HCT116 (cell line): ENCODE data around the gene HOXC12. TPM values are rescaled to one million over a fixed set of nuclear protein-coding genes. Genes with fewer than 3 reads are reported as not detected.

Source experiments
- ATAC-seq: fragments of 200-7000 bp; cut with Tn5 transposase; 2 replicates; pipeline ENCODE4 v1.9.1; 2020; ENCODE audit warnings: mild to moderate bottlenecking, moderate library complexity
- BruUV-seq: library from RNA; stranded (reverse); fragments of 400-500 nt; replicated peaks from 2 replicates; lab custom pipeline; 2021; lab: Mats Ljungman, UMichigan
- CTCF ChIA-PET: fragments of 300-600 bp; sonication (Branson Sonifier 250); formaldehyde crosslinking; loops from one replicate; lab custom pipeline; 2021; ENCODE audit warnings: antibody characterized with exemption; lab: Charles Lee
- POLR2A ChIA-PET: fragments of 300-600, 350-600 bp; sonication (Branson Sonifier 250); formaldehyde crosslinking; loops from one replicate; lab custom pipeline; 2021; ENCODE audit warnings: antibody characterized with exemption; lab: Charles Lee
- RAD21 ChIA-PET, 2 experiments: fragments of 300-600 bp; sonication (Branson Sonifier 250); formaldehyde crosslinking; loops; one replicate each; lab custom pipeline; 2023; ENCODE audit warnings: low total read pairs in 2 of 2; ENCODE audit not compliant: uncharacterized antibody in 2 of 2, unreplicated experiment in 2 of 2, low non-redundant PET in 1 of 2; lab: Charles Lee
- DNase-seq: peaks from one replicate; pipeline ENCODE4 v3.0.0-alpha.2; 2010; ENCODE audit warnings: low read depth, low spot score
- H2AFZ ChIP-seq: fragments of 200-600 bp; shearing (Covaris generic), sonication (generic); 2 replicates; pipeline ENCODE4 v1.6.1; 2017; ENCODE audit warnings: low read depth, mixed run types, mixed read lengths, antibody characterized with exemption, low read length; ENCODE audit not compliant: poor library complexity, severe bottlenecking
- H3K27ac ChIP-seq: 2 replicates; pipeline ENCODE4 v1.5.1; 2012; ENCODE audit warnings: low read depth, low read length
- H3K27me3 ChIP-seq: fragments of 200-600 bp; sonication (generic); 2 replicates; pipeline ENCODE4 v1.6.1; 2016; ENCODE audit warnings: mixed run types, low read length, mixed read lengths; ENCODE audit not compliant: insufficient read depth
- H3K36me3 ChIP-seq, 2 experiments: fragments of 200-500 bp in 1 of 2; fragments of 200-600 bp in 1 of 2; sonication (Bioruptor generic) in 1 of 2; sonication (generic) in 1 of 2; 2 replicates each; pipeline versions ENCODE4 v1.5.1 to v1.6.1; 2014 to 2016; ENCODE audit warnings: low read length in 2 of 2, inconsistent platforms in 1 of 2, mixed read lengths in 1 of 2, mixed run types in 1 of 2; ENCODE audit not compliant: insufficient read depth in 2 of 2, control insufficient read depth in 1 of 2
- H3K4me1 ChIP-seq, 2 experiments: fragments of 200-600 bp in 1 of 2; sonication (generic) in 1 of 2; 2 replicates each; pipeline versions ENCODE4 v1.5.1 to v1.6.1; 2012 to 2017; ENCODE audit warnings: low read length in 2 of 2, inconsistent platforms in 1 of 2, mild to moderate bottlenecking in 1 of 2, mixed read lengths in 1 of 2, mixed run types in 1 of 2, moderate library complexity in 1 of 2; ENCODE audit not compliant: insufficient read depth in 2 of 2, control insufficient read depth in 1 of 2
- H3K4me2 ChIP-seq: fragments of 200-600 bp; sonication (generic); 2 replicates; pipeline ENCODE4 v1.6.1; 2017; ENCODE audit warnings: mixed run types, low read length, mixed read lengths
- H3K4me3 ChIP-seq, 2 experiments: fragments of 200-600 bp in 1 of 2; sonication (generic) in 1 of 2; replicated peaks in 1 of 2; 2 replicates each; pipeline ENCODE4 v1.5.1; 2011 to 2016; ENCODE audit warnings: low read length in 2 of 2, control low read depth in 1 of 2, low read depth in 1 of 2, mild to moderate bottlenecking in 1 of 2, mixed read lengths in 1 of 2, mixed run types in 1 of 2
- H3K79me2 ChIP-seq: fragments of 200-600 bp; sonication (generic); 2 replicates; pipeline ENCODE4 v1.6.1; 2017; ENCODE audit warnings: mild to moderate bottlenecking, mixed run types, low read length, moderate library complexity, mixed read lengths; ENCODE audit not compliant: insufficient read depth
- H3K9ac ChIP-seq: fragments of 200-600 bp; sonication (generic); 2 replicates; pipeline ENCODE4 v1.6.1; 2016; ENCODE audit warnings: low read length, mixed read lengths
- H3K9me2 ChIP-seq: fragments of 200-600 bp; sonication (generic), shearing (Covaris generic); 2 replicates; pipeline ENCODE4 v1.6.1; 2017; ENCODE audit warnings: mixed run types, mild to moderate bottlenecking, moderate library complexity; ENCODE audit not compliant: insufficient read depth
- H3K9me3 ChIP-seq, 2 experiments: fragments of 200-500 bp in 1 of 2; fragments of 200-600 bp in 1 of 2; sonication (Bioruptor generic) in 1 of 2; sonication (generic) in 1 of 2; 2 replicates each; pipeline ENCODE4 v1.6.1; 2014 to 2017; ENCODE audit warnings: low read length in 2 of 2, mixed read lengths in 2 of 2, inconsistent platforms in 1 of 2, low read depth in 1 of 2, mild to moderate bottlenecking in 1 of 2, mixed run types in 1 of 2, moderate library complexity in 1 of 2; ENCODE audit not compliant: control insufficient read depth in 1 of 2, insufficient read depth in 1 of 2
- H4K20me1 ChIP-seq: fragments of 200-600 bp; sonication (generic), shearing (Covaris generic); 2 replicates; pipeline ENCODE4 v1.6.1; 2017; ENCODE audit warnings: mixed run types, mild to moderate bottlenecking, moderate library complexity; ENCODE audit not compliant: insufficient read depth
- ATF3 ChIP-seq: IDR thresholded peaks from 2 replicates; pipeline ENCODE4 v1.6.1; 2012
- CBX3 ChIP-seq: IDR thresholded peaks from 2 replicates; pipeline ENCODE4 v1.6.1; 2012; ENCODE audit warnings: low read depth
- CEBPB ChIP-seq: IDR thresholded peaks from 2 replicates; pipeline ENCODE4 v1.6.1; 2012; ENCODE audit warnings: low read depth
- CTCF ChIP-seq, 3 experiments: fragments of 200-600 bp in 1 of 3; sonication (generic) in 1 of 3; IDR thresholded peaks in 2 of 3; conservative IDR thresholded peaks in 1 of 3; 2 replicates each; pipeline ENCODE4 v1.5.1; 2012 to 2017; ENCODE audit warnings: low read depth in 2 of 3, low read length in 2 of 3, antibody characterized with exemption in 1 of 3, borderline replicate concordance in 1 of 3, control low read depth in 1 of 3, mild to moderate bottlenecking in 1 of 3, mixed read lengths in 1 of 3, mixed run types in 1 of 3, moderate library complexity in 1 of 3; ENCODE audit not compliant: insufficient read depth in 1 of 3
- EGR1 ChIP-seq: IDR thresholded peaks from 2 replicates; pipeline ENCODE4 v1.6.1; 2012; ENCODE audit warnings: low read depth
- ELF1 ChIP-seq: IDR thresholded peaks from 2 replicates; pipeline ENCODE4 v1.6.1; 2012; ENCODE audit warnings: low read depth, borderline replicate concordance
- EZH2phosphoT487 ChIP-seq: fragments of 200-600 bp; IDR thresholded peaks from 2 replicates; pipeline ENCODE4 v1.6.1; 2018; ENCODE audit warnings: antibody characterized with exemption, borderline replicate concordance
- FOSL1 ChIP-seq: IDR thresholded peaks from 2 replicates; pipeline ENCODE4 v1.6.1; 2012; ENCODE audit warnings: low read depth
- JUND ChIP-seq: IDR thresholded peaks from 2 replicates; pipeline ENCODE4 v1.6.1; 2012
- POLR2A ChIP-seq: IDR thresholded peaks from 2 replicates; pipeline ENCODE4 v1.7.0; 2011; ENCODE audit warnings: borderline replicate concordance; ENCODE audit not compliant: insufficient read depth, insufficient read length; ENCODE audit errors: extremely low read depth
- RAD21 ChIP-seq: IDR thresholded peaks from 2 replicates; pipeline ENCODE4 v1.6.1; 2012; ENCODE audit warnings: low read depth, mild to moderate bottlenecking
- SIN3A ChIP-seq: IDR thresholded peaks from 2 replicates; pipeline ENCODE4 v1.6.1; 2012; ENCODE audit warnings: low read depth
- SP1 ChIP-seq: IDR thresholded peaks from 2 replicates; pipeline ENCODE4 v1.6.1; 2012; ENCODE audit warnings: low read depth
- SRF ChIP-seq: IDR thresholded peaks from 2 replicates; pipeline ENCODE4 v1.6.1; 2012; ENCODE audit warnings: low read depth
- TCF7L2 ChIP-seq: IDR thresholded peaks from 2 replicates; pipeline ENCODE4 v1.7.0; 2011; ENCODE audit warnings: borderline replicate concordance, inconsistent platforms; ENCODE audit not compliant: insufficient read depth, insufficient read length; ENCODE audit errors: extremely low read depth
- YY1 ChIP-seq: IDR thresholded peaks from 2 replicates; pipeline ENCODE4 v1.6.1; 2011; ENCODE audit warnings: low read length, low read depth, moderate library complexity, mild to moderate bottlenecking; ENCODE audit not compliant: insufficient replicate concordance; ENCODE audit errors: extremely low read depth
- intact Hi-C: fragments of 100-400 bp; cut with micrococcal nuclease; formaldehyde crosslinking; loops from 2 replicates; pipeline ENCODE4 v1.10.0; 2022
- total RNA-seq: library from RNA; stranded (reverse); gene quantifications from one replicate; pipeline ENCODE4 v1.2.1, GENCODE V29; 2021; ENCODE audit not compliant: unreplicated experiment
- TF ChIP-seq, protein P1 (sequence below): IDR thresholded peaks from 2 replicates; pipeline ENCODE4 v1.6.1; 2012; ENCODE audit warnings: low read depth
- TF ChIP-seq, protein P2 (sequence below): IDR thresholded peaks from 2 replicates; pipeline ENCODE4 v1.6.1; 2011; ENCODE audit warnings: mild to moderate bottlenecking, low read length, moderate library complexity; ENCODE audit not compliant: insufficient replicate concordance; ENCODE audit errors: extremely low read depth
- TF ChIP-seq, protein P3 (sequence below): IDR thresholded peaks from 2 replicates; pipeline ENCODE4 v1.6.1; 2012

Gene HOXC12
- total RNA-seq, 1 experiment from 2014 or later, result not detected

GRCh38 chr12:54004841-54005530 is 50.3 kb downstream of the HOXC12 start:
- Histone ChIP-seq H3K36me3 (peaks cover 0 to 6% of the 10 kb centered on the region in 2 experiments; a peak in 1 of 4 replicates), H3K27me3 (no peaks in the 10 kb centered on the region), H3K4me2 (no peak overlapping the region), H3K27ac (no peak overlapping the region), H2AFZ (no peak overlapping the region), H3K9me2 (no peaks in the 10 kb centered on the region), H3K9ac (no peak overlapping the region), H3K4me3 (no peak overlapping the region), H3K4me1 (peaks cover 5 to 19% of the 10 kb centered on the region in 2 experiments), H3K79me2 (peaks cover 17% of the 10 kb centered on the region), H3K9me3 (no peaks in the 10 kb centered on the region), H4K20me1 (no peaks in the 10 kb centered on the region)
- no peak for DNase-seq
- no TSS peak for BruUV-seq
- POLR2A ChIA-PET, result no interaction called here
- CTCF ChIA-PET, result interaction anchor here (1.0 to 3.5 kb wide), 11 partner anchors 13 to 250 kb away, joined by 3 to 68 read pairs (median 8); partner anchors contain the start of gene HOXC10
- ATAC-seq, result no peak
- intact Hi-C loops, result no loop called here
- TF ChIP-seq CEBPB, result no peak
- TF ChIP-seq ATF3, result no peak
- TF ChIP-seq YY1, result no peak
- TF ChIP-seq, protein P1, sequence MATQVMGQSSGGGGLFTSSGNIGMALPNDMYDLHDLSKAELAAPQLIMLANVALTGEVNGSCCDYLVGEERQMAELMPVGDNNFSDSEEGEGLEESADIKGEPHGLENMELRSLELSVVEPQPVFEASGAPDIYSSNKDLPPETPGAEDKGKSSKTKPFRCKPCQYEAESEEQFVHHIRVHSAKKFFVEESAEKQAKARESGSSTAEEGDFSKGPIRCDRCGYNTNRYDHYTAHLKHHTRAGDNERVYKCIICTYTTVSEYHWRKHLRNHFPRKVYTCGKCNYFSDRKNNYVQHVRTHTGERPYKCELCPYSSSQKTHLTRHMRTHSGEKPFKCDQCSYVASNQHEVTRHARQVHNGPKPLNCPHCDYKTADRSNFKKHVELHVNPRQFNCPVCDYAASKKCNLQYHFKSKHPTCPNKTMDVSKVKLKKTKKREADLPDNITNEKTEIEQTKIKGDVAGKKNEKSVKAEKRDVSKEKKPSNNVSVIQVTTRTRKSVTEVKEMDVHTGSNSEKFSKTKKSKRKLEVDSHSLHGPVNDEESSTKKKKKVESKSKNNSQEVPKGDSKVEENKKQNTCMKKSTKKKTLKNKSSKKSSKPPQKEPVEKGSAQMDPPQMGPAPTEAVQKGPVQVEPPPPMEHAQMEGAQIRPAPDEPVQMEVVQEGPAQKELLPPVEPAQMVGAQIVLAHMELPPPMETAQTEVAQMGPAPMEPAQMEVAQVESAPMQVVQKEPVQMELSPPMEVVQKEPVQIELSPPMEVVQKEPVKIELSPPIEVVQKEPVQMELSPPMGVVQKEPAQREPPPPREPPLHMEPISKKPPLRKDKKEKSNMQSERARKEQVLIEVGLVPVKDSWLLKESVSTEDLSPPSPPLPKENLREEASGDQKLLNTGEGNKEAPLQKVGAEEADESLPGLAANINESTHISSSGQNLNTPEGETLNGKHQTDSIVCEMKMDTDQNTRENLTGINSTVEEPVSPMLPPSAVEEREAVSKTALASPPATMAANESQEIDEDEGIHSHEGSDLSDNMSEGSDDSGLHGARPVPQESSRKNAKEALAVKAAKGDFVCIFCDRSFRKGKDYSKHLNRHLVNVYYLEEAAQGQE, result no peak
- TF ChIP-seq CTCF (IDR thresholded peaks at IDR 0.05 in 2 of 3, conservative IDR thresholded peaks at IDR 0.05 in 1 of 3; ENCODE audit: borderline replicate concordance in 1 of 3, insufficient read depth in 1 of 3, low read depth in 2 of 3, low read length in 2 of 3), result no peak
- TF ChIP-seq EZH2phosphoT487, result no peak
- no peak for TF ChIP-seq POLR2A
- no peak for TF ChIP-seq SIN3A
- TF ChIP-seq, protein P2, sequence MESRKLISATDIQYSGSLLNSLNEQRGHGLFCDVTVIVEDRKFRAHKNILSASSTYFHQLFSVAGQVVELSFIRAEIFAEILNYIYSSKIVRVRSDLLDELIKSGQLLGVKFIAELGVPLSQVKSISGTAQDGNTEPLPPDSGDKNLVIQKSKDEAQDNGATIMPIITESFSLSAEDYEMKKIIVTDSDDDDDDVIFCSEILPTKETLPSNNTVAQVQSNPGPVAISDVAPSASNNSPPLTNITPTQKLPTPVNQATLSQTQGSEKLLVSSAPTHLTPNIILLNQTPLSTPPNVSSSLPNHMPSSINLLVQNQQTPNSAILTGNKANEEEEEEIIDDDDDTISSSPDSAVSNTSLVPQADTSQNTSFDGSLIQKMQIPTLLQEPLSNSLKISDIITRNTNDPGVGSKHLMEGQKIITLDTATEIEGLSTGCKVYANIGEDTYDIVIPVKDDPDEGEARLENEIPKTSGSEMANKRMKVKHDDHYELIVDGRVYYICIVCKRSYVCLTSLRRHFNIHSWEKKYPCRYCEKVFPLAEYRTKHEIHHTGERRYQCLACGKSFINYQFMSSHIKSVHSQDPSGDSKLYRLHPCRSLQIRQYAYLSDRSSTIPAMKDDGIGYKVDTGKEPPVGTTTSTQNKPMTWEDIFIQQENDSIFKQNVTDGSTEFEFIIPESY, result no peak
- no peak for TF ChIP-seq RAD21
- no peak for TF ChIP-seq FOSL1
- TF ChIP-seq SRF, result no peak
- TF ChIP-seq SP1, result no peak
- no peak for TF ChIP-seq EGR1
- TF ChIP-seq, protein P3, sequence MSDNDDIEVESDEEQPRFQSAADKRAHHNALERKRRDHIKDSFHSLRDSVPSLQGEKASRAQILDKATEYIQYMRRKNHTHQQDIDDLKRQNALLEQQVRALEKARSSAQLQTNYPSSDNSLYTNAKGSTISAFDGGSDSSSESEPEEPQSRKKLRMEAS, result no peak
- TF ChIP-seq JUND, result no peak
- no peak for TF ChIP-seq ELF1
- TF ChIP-seq CBX3, result no peak
- TF ChIP-seq TCF7L2, result no peak
- RAD21 ChIA-PET, result interaction anchor here in 1 of 2 experiments (2.3 kb wide), 1 partner anchor 197 kb away, joined by 18 read pairs; no protein-coding TSS in a partner anchor
